Skin of body (tissue), 2 donors: ENCODE data around the gene LRRFIP1. TPM values are rescaled to one million over a fixed set of nuclear protein-coding genes. Genes with fewer than 3 reads are reported as not detected.
A peak's percentile ranks its signal among the peaks of the same experiment; 100 is the strongest.
"Not testable (repeated sequence)": the region's sequence is repeated elsewhere in the genome, so short reads cannot be mapped to it uniquely, and the experiment has no call there.

ENCODE experiments used
- DNase-seq: peaks from one replicate; lab custom pipeline; 2025; lab: John Stamatoyannopoulos, UW
- total RNA-seq: library from RNA; depleted of rRNA; stranded (reverse); fragments of >200 nt; gene quantifications from one replicate; pipeline ENCODE4 v1.2.3, GENCODE V29; 2014

The LRRFIP1 gene
- total RNA-seq, 1 donor from 2014 or later, result 58.0 TPM

DNA sequence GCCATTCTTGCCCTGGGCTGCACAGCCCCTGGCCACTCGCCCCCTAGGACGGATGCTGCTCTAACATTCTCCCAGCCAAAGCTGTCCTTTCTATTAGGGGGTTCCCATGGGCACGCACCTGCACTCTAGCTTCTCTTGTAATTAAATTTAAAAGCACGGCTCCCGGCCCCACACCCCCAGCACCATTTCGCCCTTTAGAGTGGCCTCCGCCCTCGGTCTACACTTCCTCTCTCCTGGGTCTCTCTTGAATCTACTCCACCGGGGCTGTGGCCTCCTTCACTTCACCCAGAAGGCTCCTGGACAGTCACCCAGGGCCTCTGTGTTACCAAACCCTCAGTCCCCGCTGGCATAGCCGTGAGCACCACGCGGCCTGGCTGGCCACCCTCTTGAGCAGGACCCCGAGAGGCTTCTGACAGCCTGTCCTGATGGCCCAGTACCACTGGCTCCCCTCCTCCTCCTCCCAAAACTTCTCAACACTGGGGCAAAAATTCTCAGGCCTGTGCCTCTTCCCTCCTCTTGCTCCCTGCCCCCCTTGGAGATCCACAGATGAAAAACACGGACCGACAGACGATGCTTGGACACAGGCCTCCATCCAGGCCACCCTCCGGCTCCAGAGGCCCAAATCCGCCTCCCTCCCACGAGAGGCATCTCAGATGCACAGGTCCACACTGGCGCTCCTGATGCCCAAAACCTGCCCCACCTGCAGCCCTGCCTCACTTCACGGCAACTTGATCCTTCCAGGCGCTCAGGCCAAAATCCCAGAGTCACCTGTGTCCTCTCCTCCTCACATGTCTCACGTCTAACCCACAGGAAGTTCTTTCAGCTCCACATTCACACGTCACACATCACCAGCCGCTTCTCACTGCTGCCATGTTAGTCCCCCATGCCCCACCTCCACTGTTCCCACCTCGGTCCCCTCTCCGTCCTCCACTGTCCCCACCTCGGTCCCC is 29.9 kb upstream of the LRRFIP1 start:
- DNase-seq, result no peak

DNA sequence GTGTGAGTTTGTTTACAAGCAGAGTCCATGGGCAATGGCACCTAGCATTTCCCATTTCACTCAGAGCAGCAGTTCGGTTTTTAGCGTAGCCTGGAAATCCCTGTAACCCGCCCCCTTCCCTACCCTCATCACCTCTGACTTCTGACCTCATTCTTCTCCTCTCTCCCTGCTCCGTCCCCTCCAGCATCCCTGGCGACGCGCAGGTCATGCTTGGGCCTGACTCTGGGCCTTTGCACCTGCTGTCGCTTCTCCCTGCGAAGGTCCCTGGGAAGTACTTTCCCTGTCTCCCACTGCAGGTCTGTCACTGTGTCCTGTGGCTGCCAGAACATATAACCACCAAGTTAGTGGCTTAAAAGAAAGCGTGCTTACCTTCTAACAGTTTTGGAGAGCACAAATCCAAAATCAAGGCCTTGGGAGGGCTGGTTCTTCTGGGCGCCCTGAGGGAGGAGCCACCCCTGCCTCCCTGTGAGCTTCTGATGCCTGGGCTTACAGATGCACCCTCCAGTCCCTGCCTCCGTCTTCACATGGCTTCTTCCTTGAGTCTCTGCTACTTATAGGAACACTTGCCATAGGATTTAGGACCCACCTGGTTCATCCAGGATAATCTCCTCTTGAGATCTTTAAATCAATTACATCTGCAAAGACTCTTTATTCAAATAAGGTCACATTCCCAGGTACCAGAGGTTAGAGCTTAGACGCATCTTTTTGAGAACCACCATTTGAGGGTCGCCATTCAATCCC is 28.7 kb upstream of the LRRFIP1 start:
- no peak for DNase-seq

DNA sequence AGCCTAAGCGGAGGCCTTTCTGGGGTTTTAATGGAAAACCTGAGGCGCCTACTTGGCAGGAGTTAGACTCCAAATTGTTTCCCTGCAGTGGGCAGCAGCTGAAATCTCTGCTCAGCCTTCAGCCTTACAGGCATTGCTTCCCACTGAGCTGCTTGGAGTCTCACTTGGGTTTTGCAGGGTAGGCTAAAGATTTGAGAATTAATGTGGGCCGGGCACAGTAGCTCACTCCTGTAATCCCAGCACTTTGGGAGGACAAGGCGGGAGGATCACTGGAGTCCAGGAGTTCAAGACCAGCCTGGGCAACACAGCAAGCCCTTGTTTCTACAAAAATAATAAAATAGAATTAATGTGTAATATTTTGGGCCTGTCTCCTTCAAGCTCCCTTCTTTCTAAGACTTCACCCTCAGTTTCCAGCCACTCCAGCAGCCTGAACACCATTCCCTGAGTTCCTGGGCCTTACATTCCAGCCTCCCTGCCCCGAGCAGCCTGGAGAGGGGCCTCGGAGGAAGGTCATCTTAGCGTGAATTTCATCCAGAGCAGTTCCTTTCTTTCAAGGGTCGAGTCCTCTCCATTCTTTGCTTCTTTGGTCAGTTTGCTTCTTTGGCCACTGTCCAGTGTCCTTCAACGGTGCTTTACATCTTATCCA is 27.8 kb upstream of the LRRFIP1 start:
- DNase-seq, result no peak

DNA sequence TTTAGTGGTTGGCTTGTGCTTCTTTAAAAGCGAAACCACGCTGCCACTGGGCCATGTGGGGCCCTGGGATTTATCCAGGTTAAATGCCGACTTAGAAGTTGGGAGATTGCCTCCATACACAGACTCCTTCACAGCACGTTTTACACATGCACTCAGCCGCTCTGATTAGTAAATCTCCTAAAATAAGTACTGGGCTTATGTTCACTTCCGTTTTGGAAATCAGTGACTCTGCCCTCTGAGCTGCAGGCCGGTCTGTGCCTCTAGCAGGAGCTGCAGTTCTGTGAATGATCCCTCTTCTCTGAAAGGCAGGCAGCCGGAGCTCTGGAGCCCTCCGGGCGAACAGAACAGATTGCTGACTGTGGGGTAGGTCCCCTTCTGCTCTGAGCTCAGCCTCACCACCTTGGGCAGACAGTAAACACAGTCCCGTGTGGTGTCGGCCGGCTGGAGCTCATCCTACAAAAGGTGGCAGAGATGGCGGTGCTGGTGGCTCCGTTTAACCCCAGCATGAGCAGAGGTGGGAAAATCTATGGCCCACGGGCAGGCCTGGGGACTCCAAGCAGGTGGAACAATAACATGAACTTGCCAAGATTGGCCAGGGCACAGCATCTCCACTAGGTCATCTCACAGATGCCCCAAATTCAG is 27.1 kb upstream of the LRRFIP1 start:
- DNase-seq, result peak; percentile 74

DNA sequence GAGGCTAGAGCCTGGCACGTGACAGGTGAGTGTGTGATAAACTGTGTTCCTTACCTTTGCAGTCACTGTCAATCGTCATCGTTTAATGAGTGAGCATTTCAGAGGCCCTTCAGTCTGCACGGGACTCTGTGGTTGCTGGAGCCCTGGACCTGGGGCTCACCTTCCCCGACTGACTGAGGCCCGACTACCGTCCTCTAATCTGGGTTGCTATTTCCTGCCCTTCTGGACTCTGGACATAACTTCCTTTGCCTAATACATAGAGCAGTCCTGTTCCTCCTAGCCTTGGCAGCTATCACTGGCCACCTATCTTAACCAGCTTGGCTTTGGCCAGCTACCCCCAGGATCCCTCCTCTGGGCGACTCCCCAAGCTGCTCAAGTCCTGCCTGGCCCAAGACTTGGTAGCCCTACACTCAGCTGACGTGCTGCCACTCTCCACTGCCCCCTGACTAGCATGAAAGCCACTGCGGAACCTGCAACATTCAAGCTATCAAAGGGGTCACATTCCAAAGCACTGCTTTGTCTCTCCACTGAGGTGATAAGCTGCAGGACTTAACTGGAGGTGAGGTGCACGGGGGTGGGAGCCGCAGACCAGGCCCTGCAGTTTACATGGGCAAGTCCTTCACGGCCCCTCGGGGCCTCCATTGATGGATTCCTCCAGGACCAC is 25.8 kb upstream of the LRRFIP1 start:
- no peak for DNase-seq

DNA sequence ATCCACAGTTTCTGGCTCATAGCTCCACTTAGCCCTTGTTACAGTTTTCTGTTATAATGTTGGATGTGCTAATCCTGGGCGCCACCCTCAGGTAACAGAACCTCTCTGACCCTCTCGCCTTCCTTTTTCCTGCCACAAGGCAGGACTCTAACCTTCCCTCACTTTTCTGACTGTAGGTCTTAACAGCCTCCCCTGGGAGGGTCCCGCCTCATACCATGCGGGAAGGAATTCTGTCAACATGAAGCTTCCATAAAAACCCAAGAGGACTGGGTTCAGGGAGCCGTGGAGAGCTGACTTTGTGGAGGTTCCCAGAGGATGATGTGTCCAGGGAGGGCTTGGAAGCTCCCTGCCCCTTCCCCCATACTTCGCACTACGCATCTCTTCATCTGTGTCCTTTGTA is 25.0 kb upstream of the LRRFIP1 start:
- no peak for DNase-seq

DNA sequence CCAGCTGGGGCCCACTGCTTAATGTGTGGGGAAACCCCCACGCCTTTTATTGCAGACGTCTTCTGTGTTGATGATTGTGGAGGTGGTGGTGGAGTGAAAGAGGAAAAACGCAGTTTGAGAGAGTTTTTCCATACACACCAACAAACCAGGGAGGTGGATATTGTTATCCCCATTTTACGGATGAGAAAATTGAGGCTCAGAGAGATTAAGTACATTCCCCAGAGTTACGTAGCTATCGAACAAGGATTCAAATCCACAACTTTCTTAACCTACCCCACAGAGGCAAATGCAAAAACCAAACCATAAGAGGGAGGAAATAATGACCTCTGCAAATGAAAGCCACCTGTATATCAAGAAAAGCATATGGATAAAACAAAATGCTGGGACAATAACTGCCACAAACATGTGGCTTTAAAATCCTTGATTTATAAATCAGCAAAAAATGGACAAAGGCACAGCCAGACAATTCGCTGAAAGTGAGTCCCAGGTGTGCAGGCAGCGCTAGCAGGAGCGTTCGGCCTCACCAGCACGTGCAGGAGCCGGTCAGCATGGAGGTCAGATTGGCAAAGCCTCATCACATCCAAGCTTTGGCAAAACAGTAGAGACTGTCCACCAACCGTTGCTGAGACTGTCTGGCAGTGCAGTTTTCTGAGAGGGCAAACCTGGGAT is 24.2 kb upstream of the LRRFIP1 start:
- no peak for DNase-seq

DNA sequence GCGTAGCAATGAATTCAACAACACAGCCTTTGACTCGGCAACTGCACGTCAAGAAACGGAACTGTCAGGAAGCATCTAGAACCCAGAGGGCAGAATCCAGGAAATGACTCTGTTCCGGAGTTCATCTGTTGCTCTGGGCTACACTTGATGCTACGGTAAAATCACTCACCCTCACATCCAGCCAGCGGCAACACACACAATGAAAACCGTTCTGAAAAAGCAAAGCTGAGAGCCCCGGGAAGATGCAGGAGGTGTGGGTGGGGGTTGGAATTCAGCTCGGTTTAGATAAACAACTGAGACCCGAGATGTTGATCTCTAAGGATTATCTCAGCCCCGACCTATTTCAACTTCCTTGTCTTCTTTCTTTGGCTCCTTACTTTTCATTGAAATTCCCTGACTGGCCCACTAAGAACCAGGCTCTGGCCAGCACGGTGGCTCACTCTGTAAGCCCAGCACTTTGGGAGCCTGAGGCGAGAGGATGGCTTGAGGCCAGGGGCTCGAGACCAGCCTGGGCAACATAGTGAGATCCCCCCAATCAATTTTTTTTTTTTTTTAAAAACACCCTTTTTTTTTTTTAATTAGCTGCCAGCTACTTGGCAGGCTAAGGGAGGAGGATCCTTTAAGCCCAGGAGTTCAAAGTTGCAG is 23.5 kb upstream of the LRRFIP1 start:
- DNase-seq, result peak; percentile 74

DNA sequence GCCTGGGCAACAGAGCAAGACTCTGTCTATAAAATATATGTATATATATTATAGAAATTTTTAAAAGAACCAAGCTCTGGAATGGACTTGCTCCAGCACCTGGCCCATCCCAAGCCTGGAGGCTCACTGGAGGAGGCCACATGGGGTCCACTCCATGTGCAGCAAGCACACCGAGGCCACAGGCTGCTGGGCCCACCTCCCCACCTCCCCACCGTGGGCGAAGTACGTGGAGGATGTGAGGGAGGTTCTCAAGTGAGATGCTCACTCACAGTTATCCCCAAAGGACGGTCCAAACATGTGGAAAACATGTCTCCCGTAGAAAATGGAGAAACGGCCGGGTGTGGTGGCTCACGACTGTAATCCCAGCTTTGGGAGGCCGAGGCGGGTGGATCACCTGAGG is 23.0 kb upstream of the LRRFIP1 start:
- DNase-seq, result no peak

DNA sequence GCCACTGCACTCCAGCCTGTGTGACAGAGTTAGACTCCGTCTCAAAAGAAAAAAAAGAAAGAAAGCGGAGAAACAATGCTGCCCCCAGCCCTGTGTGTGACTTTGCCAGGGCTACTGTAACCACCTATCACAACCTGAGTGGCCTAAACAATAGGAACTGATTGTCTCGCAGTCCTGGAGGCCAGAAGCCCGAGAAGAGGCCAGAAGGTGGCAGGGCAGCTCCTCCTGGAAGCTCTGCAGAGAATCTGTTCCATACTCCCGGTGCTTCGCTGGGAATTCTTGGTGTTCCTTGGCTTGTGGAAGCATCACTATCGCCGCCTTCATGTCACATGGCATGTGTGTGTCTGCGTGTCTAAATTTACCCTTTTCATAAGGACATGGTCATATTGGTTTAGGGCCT is 22.4 kb upstream of the LRRFIP1 start:
- no peak for DNase-seq

DNA sequence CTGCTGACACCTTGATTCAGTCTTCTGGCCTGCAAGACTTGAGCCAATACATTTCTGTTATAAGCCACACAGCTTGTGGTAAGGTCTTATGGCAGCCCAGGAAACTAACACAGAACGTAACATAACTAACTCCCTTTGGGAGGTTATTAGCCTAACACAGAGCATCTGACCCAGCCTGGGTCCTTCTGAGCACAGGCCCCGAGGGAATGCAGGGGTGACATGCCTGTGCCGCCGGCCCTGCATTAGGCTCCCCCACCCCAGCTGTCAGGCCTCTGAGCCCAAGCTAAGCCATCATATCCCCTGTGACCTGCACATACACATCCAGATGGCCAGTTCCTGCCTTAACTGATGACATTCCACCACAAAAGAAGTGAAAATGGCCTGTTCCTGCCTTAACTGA is 20.9 kb upstream of the LRRFIP1 start:
- DNase-seq, result not testable (repeated sequence)

DNA sequence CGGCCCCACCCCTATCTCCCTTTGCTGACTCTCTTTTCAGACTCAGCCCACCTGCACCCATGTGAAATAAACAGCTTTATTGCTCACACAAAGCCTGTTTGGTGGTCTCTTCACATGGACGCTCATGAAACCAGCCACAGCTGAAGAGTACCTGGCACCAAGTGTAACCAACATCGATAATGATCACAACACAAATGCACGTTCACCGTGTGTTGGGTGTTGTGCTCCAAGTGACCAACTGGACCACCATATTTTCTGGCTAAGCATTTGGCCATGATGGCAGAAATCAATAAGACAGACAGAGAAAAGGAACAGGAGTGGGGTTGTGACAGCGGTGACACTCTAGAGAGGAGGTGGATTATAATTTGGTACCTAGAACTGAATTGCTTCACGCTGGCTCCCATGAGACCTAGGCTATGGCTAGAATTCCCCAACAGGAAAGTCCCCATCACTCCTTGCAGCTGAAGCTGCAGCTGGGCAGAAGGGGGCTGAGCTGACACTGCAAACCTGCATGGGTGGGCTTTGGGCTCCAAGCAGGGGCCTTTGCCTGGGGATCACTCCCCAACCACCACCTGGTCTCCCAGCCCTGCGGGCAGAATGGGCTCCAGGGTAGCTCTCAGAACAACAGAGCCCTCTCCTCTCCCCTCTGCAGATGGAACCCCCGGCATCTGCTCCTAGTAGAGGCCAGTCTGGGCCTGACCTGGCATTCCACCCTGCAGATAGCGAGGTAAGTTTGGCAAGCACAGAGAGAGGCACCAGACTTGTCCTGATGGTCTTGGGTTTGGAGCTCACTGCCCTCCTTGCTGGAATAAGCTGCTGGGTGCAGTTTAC is 14.6 kb upstream of the LRRFIP1 start:
- DNase-seq, result no peak

DNA sequence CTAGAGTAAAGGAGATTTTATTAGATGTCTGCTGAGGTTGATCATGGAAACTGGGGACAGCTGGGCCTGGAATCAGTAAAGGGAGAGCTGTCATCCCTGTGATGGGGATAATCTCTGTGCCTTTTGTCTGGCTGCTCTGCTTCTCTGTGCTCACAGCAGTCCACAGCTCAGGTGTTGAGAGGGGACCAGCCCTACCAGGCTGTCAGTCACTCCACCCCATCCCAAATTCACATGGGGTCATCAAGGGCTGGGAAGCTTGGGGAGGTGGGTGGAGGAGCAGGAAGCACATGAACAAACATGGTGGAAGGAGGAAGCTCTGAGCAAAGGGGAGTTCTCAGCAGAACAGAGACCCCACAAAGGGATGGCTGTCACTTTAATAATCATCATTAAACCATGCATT is 13.7 kb upstream of the LRRFIP1 start:
- no peak for DNase-seq

DNA sequence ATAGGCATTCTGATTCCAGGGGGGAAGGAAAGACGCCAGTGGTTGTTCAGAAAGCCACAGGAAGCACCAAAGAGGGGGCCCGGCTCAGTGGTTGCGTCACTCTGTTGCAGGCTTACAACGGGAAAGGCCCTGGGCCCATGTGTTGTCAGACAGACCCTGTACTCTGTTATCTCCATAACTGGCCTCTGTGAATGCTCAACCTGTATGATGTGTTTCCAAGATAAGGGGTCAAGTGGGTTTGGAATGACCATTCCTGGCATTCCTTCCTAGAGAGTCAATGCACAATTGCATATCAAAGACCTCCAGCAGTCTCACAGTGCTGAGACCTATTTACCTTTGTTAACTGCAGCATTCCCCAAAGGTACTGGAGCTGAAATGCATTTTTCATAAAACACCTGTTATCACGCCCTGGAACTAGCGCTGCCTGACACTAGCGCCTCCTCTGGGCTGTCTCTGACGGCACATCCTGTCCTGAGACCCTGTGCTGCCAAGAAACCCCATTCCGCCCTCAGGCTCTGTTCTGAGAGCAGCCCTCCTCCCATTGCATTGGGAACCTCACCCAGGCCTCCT is 13.2 kb upstream of the LRRFIP1 start:
- no peak for DNase-seq

DNA sequence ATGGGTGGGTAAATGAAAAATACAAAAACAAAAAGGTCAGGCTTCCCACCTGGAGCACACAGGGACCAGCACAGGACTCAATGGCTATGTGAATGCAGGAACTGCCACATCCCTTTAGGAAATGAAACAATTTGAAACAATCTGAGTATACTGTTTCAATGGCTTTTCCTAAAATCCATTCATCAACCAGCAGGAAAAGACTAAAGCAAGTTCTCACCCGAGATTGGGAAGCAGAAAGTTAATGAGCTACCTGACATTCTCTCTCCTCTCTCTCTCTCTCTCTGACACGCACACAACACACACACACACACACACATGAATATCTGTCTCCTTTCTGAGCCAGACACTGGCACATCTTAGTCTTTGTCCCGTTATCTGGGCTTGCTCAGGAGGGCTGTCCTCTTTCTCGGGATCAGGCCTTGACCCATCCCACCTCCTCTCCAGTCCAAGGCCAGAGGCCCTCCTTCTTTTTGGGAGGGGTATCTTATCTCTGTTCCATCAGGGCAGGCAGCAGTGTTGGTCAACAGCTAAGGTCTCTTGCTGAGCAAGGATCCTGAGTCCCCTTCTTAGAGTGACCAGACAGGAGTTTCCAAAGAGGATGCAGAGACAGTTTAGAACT is 11.6 kb upstream of the LRRFIP1 start:
- no peak for DNase-seq

DNA sequence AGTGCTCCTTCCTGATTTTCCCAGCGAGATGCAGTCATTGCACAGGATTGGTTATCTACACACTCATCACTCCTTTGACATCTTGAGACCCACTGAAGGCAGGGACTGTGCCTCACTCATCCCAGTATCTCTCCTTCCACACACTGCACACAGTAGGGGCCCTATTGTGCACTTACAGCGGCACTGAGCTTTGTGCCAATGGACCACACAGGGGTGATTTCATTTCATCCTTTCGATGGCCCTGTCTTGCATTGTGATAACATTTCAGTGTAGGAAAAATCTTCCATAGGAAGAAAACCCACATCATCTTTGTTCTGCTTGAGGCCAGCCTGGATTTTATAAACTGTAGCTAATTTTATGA is 11.0 kb upstream of the LRRFIP1 start:
- DNase-seq, result no peak

DNA sequence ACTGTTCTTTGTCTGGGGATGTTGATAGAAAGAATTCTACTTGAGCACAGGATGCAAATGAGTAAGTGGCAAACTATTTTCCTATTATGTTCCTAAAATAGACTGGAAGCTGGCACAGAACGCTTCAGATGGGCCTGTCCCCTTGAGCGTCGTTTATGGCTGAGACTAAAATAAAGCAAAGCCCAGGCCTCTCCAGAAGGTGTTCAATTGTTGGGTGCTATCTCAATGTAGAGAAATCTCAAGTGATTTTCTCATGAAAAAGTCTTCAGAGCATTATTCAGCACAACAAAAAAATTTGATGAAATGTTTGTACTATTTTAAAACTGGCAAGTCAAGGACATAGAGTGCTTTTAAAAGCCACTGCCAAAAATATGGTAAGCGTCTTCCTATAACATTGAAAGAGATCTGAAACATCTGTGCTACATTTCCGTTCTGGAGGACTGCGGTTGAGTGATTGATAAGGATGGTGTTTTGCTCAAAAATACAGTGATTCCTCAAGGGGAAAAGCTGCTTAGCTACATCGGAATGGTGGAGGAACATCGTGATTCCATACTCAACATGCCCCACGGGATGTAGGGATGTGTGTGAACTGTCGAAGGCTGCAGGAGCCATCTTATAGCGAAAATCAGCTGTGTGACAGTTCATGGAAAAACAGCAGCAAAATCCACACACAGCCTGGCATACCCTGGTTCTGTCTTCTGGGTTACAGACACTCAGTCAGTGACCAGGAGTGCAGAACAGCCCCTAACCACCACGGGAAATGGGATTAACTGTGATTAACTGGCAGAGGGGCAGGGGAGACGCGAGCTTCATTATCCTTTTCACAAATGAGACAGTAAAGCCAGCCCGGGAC is 10.4 kb upstream of the LRRFIP1 start:
- peak; percentile 96 for DNase-seq
